SKM-1 treated with dmso at 0.1 percent for 144 hours (cell line): ENCODE measurements around the gene ADISSP.
"Not testable (repeated sequence)": the region's sequence is repeated elsewhere in the genome, so short reads cannot be mapped to it uniquely, and the experiment has no call there.

ENCODE experiments used
- DNase-seq: peaks from one replicate; lab custom pipeline; 2025; ENCODE audit not compliant: unreplicated experiment; lab: John Stamatoyannopoulos, UW

ADISSP gene

DNA sequence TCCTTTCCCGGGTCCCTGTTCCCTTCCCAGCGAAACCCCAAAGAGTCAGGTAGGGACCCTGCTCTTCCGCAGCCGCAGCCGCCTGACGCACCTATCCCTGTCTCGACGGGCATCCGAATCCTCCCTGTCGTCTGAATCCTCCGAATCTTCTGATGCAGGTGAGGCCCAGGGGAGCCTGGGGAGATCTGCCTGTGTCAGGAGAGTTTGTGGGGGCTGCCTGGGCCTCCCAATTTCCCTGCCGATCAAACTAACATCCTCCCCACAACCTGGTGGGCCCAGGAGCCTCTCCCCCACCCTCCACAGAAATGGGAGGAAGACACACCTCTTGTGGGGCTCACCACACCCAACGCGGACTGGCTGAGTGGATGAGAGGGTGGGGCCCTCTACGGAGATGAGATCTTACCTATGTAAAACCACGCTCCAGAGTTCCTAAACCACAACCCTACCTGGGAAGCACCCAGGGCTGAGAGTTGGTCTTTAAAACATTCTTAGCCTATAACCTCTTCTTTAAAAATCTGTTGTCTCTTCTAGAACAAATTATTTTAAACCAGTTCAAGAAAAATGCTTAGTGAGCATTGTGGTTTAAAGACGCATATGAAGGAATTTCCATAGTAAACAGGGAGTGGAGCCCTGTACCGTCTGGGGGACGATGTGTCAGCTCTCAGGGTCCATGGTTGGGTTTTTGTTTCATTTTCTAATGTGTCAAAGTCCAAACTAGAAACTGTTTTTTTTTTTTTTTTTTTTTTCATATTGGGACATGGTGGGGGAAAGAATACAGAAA is 30.2 kb upstream of the ADISSP start:
- no peak for DNase-seq

DNA sequence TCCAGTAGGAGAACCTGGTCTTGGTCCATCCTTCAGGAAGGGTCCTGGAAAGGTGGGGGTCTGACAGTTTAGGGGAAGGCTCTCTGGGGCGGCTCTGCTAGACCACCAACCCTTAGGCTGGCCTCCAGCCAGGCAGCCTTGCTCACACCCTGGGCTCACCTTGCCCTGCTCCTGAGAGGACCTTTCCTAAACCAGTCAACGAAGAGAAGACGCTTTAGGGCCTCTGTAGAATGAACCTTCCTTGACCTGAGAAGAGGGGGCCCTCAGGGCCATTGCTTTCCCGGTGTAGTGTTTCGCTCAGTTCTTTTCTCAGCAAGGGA is 29.6 kb upstream of the ADISSP start:
- DNase-seq = no peak

DNA sequence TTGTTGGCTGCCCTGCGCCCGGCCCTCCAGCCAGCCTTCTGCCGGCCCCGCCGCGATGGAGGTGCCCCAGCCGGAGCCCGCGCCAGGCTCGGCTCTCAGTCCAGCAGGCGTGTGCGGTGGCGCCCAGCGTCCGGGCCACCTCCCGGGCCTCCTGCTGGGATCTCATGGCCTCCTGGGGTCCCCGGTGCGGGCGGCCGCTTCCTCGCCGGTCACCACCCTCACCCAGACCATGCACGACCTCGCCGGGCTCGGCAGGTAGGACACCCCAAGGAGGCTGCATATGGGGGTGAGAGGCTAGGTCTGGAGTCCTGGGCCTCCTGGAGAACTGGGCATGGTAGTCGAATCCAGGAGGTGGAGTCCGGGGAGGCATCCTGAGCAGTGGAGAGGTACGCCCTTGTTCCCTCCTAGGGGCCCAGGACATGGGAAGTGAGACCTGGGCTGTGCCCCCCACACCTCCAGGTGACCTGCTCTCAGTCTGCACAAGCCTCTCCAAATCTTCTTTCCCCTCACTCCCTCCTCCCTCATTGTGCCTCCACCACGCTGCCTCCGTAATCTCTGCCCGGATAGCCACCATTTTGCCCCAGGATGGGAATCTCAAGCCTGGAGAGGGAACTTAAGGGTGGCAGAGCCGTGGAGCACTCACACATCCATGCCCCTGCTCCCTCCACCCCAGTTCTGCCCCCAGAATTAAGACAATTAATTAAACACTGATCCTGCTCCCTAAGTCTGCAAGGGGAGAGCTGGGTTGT is 29.1 kb upstream of the ADISSP start:
- no peak for DNase-seq

DNA sequence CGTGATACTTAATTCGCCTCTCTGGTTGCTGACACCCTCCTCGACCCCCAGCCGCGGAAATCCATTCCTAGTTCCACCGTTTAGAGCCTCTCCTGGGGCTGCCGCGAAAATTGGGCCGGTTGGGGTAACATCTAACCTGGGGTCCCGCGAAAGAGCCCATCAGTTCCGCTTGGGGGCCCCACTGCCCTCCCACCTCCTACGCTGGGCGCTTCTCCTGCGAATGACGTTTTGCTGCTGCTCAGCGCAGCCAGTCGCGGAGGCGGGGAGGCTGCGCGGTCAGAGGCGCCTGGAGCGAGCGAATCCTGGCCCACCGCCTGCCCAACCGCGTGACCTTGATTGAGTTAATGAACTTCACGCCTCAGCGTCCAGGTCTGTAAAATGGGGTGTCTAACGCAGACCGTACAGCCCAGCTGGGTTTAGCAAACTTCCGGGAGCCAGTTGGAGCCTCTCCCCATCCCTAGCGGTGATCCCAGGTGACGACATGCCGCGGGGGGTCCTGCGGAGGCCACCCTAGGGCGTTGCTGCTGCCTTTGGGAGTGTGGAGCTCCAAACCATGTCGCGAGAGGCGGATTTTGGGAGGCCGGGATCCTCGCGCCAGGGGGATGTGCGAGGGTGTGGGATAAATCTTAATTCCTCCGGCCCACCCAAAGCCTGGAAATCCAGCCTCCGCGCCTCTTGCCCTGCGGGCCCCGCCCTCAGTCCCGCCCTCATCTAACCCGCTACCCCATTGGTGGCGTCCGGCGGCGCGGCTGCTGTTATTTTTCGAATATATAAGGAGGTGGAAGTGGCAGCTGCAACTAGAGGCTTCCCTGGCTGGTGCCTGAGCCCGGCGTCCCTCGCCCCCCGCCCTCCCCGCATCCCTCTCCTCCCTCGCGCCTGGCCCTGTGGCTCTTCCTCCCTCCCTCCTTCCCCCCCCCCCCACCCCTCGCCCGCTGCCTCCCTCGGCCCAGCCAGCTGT is 28.2 kb upstream of the ADISSP start, which contains the start of gene CDC25B:
Gene CDC25B (plus strand): TSS at position 800 of the 958 bp plus-strand sequence. CDS start 222 bp downstream, outside the sequence.
- peak; percentile 53 for DNase-seq

DNA sequence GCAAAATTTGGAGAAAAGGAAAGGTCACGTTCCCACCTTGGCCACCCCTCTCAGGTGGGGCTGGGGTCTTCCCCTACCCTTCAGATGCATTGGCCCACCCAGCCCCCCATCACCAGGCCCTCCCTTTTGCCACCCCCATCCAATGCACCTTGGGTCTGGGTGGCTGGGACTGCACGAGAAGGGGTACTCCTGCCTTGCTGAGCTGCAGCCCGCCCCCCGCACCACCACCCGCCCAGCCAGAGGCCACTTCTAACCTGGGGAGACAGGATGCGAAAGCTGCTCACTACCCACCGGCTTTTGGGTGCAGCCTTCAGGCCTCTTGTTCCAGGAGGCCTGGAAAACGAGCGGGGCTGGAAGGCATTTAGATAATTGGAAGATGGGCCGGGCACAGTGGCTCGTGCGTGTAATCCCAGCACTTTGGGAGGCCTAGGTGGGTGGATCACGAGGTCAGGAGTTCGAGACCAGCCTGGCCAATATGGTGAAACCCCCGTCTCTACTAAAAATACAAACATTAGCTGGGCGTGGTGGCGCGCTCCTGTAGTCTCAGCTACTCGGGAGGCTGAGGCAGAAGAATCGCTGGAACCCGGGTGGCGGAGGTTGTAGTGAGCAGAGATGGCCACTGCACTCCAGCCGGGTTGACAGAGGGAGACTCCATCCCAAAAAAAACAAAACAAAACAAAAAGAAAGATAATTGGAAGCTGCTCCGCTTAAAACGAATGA is 27.3 kb upstream of the ADISSP start:
- DNase-seq = no peak

DNA sequence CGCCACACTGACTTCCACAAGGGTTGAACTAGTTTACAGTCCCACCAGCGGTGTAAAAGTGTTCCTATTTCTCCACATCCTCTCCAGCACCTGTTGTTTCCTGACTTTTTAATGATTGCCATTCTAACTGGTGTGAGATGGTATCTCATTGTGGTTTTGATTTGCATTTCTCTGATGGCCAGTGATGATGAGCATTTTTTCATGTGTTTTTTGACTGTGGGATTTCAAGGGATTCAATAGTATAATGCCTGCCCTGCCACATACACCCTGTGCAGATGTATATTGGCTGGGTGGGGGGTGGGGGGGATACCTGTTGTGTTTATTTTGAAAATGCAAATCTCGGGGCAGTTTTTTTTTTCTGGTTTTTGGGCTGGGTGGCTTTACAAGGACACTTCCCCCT is 26.6 kb upstream of the ADISSP start:
- not testable (repeated sequence) for DNase-seq

DNA sequence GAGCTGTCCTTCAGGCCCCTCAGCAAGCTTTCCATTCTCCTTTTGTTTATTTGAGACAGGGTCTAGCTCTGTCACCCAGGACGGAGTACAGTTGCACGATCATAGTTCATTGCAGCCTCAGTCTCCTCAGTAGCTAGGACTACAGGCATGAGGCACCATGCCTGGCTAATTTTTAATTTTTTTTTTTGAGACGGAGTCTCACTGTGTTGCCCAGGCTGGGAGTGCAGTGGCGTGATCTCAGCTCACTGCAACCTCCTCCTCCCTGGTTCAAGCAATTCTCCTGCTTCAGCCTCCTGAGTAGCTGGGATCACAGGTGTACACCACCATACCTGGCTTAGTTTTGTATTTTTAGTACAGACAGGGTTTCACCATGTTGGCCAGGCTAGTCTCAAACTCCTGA is 21.6 kb upstream of the ADISSP start:
- not testable (repeated sequence) for DNase-seq

DNA sequence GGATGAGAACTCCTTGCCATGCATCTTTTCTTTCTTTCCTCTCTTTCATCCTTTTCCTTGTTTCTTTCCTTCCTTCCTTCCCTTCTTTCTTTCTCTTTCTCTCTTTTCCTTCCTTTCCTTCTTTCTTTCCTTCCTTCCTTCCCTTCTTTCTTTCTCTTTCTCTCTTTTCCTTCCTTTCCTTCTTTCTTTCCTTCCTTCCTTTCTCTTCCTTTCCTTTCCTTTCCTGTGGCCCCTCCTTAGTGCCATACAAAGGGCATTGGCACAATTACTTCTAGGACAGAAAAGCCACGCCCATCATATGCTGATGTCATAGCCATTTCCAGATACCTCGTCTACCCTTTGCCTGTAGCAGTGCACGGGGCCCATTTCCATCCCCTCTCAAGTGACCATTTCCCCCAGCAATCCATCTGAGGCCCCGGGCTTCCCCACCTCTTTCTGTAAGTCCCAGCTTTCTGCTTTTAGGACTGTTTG is 21.2 kb upstream of the ADISSP start:
- DNase-seq = no peak

DNA sequence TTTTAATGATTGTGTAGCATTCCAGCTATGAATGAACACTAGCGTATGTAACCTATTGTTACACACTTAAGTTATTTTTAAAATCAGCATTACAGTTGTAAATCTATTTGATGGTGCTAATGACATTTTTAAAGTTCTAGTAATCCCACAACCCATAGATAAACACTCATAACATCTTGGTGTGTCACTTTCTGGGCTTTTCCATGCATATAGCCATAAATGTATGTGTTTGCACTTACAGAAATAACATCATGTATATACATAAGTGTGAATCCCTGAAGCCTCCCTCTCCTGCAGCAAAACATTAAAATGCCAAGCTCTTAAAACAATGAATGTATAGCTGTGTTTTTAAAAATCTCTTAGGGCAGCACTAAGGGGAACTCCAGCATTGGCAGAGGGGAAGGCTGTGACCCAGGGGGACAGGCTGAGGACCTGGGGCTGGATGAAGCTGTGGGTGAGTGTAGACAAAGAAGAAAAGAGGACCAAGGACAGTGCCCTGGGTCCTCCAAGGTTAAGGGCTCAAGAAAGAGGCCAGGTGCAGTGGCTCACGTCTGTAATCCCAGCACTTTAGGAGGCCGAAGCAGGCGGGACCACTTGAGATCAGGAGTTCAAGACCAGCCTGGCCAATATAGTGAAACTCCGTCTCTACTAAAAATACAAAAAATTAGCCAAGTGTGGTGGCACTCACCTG is 19.9 kb upstream of the ADISSP start:
- DNase-seq = no peak

DNA sequence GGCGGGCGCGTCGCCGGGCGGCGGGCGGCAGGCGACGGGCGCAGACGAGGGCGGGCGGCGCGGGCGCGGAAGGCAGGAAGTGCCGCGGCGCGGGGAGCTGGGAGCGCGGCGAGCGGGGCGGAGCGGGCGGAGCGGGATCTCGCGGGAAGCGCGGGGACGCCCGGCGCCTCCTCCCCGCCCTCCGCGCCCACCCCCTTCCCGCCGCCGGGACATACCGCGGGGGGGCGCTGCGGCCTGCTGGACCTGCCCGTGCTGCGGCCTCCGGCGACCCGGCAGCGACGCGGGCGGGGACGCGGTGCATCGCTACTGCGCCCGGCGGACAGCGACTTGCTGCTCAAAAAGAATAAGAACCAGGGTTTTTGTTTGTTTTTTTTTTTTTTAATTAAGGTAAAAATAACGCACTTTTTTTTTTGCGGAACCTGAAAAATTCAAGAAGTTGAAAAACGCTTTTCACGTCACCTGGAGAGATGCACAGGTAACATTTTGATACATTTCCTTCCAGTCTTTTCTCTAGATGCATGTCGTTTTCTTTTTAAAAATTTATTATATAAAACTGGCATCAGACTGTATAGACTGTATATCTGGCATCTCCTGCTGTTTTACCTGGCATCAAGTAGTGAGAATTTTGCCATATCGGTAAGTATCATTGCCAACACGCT is 19.2 kb upstream of the ADISSP start, which contains the start of gene CENPB:
Gene CENPB (minus strand): TSS at position 76 of the 659 bp plus-strand sequence. CDS start 257 bp downstream, outside the sequence.
- peak; percentile 53 for DNase-seq

DNA sequence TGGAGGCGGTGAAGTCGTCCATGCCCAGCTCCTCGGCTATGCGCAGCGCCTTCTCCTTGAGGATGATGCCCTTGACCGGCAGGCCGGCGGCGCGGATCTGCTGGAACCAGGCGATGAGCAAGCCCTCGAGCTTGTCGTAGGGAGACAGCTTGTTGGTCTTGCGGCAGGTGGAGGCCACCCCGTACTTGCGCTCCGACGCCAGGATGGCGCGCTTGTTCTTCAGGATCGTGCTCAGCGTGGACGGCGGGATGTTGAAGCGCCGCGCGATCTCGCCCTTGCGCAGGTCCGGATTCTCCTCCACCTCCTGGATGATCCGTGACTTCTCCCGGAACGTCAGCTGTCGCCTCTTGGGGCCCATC is 18.6 kb upstream of the ADISSP start:
- no peak for DNase-seq

DNA sequence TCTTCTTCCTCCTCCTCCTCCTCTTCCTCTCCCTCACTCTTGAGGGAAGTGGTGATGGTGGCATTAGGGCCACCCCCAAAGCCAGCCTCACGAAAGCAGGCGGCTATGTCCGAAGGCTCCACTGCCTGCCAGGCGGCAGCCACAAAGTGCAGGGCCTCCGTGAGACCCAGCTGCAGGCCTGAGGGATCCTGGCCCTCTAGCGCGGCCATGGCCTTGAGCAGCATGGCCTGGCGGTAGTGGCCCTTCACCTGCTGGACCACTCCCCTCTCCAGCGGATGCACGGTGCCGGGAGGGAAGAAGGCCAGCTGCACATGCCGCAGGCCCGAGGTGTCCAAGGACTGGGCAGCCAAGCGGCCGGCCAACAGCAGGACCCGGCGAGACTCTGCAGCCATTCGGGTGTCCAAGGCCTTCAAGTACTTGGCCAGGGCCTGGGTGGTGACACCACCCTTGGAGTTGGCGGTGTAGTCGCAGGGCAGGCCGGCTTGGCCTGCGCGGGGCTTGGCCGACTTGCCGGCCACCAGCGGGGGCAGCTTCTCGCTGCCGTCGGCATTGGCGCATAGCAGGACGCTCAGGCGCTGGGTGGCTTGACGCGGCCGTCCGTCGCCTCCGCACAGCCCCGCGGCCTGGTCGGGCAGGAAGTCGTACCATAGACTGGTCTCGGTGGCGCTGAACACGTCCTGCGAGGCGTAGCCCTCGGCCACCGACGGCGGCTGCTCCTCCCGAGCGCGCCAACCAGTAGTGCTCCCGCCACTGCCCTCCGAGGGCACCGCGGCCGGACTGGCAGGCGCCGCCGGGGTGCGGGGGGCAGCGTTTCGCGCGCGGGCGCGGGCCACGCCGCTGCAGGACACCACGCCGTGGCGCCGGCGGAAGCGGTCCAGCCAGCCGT is 17.9 kb upstream of the ADISSP start:
- DNase-seq = no peak

DNA sequence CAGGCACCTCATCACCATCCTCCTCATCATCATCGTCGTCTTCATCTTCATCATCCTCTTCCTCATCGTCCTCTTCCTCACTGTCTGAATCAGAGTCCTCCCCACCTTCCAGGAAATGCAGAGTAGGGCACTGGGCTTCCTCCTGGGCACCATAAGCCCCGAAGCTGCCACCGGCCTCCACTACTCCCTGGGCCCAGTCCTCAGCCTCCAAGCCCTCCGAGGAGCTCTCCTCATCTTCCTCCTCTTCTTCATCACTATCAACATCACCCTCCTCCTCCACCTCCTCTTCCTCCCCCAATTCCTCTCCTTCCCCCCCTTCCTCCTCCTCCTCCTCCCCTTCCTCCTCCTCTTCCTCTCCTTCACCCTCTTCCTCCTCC is 17.3 kb upstream of the ADISSP start:
- DNase-seq = no peak

DNA sequence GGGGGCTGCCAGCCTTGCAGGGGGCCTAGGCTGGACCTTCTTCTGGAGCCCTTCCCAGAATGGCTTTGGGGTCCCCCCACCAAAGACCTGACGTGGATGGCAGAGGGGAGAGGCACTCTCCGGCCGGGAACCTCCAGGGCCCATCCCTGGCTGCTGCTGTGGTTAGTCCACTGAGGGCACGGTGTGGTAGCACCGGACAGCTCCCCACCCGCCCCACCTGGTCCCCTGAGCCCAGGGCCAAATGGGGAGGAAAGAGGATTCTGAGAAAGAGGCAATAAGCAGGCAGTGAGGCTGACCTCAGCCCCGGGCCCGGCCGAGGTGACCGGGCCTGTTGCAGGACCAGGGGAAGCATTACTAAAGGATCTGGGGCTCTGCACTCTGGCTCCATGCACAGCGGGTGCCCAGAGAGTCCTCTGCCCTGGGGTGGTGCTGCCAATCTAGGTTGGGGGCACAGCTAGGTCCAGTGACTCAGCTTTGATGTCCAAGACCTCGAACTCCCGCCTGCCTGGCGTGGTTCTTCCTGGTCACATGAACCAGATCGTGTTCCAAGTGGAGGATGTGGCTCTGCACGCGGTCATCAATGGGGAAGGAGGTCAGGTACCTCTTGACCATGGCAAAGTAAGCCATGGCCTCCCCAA is 16.8 kb upstream of the ADISSP start:
- no peak for DNase-seq

DNA sequence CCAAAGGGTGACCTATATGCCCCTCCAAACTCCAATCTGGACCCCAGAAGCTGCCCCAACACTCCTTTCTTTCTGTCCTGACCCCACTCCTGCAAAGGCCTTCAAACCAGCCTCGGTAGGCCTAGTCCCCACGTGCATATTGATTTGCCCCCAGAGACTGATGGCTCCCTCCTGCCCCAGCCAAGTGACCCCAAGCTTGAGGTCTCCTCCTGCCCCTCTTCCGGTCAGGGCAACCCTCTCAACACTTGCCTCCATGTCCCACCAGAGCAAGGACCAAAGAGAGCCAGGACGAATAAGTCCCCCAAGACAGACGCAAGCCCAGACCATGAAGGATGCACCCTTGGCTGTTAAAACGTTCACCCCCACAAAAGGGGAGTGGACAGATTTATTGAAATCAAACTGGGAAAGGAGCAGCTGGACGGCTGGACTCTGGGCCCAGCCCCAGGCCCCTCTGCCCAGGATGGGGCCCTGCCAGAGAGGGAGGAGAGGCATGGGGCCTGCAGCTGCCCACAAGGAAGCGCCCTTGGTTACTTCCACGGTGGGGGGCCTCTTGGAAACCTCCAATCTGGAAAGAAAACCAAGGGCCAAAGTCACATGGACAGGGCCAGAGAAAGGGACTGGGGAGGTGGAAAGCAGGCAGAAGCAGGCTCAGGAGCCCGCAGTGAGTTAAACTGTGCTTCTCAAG is 16.1 kb upstream of the ADISSP start:
- no peak for DNase-seq

DNA sequence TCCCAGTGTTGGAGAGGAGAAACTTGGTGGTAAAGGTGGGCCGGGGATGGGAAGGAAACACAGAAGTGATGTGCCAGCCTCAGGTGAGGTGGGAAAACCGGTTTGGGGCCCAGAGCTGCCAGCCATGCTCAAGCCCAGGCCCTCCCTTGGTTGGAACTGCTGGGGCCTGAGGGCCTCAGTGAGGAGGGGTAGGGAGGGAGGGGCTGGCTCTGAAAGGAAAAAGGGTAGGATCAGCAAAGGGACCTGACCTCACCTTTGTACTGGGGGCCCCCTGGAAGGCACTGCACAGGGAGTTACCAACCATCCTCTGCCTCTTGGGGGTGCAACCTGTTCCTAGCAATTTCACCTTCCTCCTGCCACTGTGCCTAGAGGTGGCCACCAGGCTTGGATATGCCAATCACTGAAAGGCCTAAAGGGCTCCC is 15.5 kb upstream of the ADISSP start:
- no peak for DNase-seq

DNA sequence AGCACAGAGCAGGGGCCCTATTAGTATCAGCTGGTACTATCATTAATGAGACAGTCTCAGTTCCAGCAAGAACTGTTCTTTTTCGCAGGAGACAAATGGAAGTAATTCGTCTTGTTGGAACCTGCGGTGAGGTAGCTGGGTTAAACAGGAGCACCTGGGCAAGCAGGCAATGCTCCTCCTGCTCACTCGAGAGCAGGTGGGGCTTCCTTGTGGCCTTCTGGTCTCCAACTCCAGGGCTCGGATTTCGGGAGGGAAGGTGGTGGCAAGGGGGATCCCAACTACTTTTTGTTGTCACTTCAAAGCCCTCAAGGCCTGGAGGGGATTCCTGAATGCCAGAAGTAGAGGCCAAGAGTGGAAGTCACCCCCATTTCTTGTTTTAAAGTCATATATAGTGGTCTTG is 15.0 kb upstream of the ADISSP start:
- no peak for DNase-seq
